ENCODE results near the gene TCF4.

TCF4 gene

DNA sequence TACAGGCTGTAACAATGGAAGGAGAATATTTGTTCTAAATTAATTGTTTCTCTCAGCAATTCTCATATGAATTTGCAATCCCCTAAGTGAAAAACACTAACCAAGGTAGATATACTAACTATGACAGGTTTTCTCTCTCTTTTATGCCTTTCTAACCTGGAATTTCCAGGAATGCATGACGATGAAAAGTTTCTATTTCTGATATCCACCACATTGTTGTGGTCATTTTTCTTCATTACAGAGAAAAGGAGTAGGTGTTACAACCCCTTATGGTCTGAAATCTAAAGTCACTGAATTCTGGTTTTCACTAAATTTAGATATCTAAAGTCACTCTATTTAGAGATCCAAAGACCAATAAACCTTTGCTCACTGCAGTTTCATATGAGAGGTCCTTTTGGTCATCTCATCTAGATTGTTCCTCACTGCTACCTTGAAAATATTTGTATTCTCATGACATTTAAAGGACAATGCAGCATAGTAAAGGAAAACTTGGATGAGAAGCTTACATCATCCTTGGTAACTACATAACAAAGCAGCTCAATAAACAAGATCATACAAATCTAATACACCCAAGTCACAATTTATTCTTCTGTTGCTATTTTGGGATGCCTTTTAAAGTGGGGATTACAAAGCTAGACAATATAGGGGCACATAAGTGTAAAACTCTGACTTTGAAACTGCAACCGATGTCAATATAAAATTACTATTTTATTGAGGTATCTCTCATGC lies 85.8 kb downstream of the TCF4 start:
- FAIRE-seq: no peak

DNA sequence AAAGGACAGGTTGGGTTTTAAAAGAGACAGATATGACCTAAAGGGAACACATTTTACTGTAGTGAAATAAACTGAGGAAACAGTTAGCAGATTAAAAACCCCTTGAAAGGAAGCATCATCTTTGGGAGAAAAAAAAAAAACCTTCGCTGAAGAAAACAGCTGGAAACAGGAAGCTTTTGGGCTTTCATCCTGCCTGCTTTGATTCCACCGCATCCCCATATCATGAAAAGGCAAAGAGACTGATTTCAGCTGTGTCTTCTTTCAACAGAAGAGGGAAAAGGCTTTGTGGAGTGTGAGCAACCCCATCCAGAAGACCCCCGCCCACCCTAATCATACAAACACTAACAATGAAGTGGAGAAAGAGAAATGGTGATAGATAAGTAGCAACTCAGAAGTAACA lies 86.4 kb downstream of the TCF4 start:
- no peak for FAIRE-seq

DNA sequence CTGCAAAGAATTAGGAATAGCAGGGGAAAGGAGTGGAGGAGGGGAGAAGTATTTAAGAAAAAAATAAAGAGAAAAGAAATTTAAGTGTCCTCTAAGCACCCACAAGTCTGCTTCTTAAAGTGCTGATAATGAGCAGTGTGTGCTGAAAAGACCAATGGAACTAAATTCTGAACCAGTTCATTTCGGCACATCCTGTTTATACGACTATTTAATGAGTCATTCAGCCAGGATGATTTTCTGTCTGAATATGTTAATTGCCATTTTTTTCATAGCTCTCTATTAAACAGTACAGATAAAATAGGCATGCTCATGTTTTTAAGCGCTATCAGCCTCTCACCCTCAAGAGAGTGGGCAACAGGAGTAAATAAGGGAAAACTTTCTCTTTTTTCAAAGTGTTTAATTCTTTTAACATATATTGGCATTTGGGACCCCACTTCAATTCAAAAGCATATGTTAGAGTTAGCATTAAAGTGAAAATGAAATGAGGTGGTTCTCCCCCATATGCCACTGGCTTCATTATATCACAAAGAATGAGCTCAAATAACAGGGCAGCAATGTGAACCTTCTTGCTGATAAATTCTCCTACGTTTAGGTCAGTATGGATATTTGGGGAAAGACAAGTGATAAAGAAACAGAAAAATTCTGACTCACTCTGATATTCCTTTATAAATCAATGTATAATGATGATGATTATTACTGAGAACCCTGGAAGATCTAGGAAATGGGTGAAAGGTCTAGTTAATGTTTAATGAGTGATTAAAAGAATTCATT lies 87.5 kb downstream of the TCF4 start:
- FAIRE-seq: peak; percentile 46

DNA sequence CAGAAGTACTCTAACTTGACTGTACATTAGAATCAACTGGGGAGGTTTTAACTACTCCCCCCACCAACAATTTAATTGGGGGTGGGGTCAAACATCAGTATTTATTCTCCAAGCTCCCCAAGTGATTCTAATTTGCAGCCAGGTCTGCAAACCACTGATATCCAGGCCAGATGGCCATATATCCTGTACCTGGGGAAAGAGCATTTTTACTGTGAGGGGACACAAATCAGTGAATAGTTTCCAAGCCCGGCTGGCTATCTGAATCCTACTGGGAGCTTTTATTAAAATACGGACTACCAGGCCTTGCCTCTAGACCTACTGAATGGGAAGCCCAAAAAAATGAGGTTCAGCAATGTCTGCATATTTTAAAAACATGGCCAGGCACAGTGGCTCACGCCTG lies 88.5 kb downstream of the TCF4 start:
- FAIRE-seq: no peak

DNA sequence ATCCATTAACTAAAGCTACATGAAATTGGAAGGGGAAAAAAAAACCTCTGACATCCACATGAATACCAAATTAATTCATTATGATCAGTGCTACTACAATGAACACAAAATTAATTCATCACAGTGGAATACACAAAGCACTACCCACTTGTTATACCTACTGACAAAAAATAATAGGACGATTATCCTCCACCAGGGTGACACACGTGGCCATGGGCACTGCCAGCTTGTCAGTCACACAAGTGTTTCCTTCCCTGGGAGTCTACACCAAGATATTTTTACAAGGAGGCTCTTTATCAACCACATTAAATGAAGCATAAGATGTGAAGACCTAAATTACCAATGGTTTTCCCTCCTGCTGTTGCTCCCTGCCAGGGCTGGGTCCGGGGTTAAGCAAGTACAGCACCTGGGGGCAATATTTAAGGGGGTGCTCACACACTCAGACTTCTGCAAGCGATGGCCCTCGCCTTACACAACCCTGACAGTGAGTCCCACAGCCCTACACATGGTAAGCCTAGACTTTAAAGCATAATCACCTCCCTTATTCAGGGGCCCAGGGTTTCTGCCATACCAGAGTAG lies 90.1 kb downstream of the TCF4 start:
- FAIRE-seq: no peak

DNA sequence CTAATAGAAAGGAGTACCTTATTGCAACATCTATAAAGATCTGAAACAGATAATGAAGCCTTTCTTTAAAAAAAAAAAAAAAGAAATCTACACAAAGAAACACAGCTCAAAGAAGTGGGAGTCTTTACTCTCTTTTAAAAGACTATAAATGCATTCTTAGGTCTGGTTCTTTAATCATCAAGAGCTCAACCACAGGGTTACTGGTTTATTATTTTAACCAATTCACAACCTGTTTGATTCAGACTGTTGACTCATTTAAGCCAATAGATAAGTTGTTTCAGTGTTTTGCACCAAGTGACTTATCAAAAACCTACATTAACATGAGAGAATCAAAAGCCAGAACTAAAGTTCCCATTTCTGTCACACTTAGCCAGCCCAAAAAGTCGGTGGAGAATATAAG lies 93.1 kb downstream of the TCF4 start:
- FAIRE-seq: peak; percentile 78

DNA sequence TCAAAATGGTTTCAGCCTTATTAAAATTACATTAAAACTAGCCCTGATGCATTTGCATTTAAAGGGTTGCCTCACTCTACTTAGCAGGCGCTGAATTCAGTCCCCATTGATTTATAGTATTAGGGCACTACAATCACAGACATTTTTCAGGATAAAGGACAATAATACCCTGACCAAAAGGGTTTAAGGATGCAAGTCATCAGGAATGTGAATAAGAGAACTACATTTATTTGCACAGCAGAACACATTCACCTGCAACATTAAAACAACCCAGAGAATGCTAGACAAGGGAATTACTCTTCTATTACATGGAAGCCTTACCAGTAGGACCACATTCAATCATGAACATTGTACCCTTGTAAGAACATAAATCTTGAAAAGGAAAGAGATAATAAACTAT lies 93.6 kb downstream of the TCF4 start:
- FAIRE-seq: no peak

DNA sequence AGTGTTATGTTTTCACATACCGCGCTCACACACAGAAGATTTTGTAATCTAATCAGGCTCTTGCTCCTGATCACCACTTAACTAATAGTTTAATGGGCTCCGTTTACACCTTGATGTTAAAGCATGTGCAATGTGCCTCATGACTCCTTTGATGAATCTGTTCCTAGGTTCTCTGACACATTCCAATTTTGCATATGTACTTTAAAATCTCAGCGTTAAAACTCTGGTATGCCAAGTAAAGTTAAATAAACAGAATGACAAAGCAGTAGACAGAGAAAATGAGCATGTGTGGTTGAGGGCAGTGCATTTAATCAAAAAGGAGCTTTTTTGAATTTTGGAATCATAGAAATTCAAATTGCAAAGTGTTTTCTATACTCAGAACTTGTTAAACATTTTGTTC lies 96.4 kb downstream of the TCF4 start:
- FAIRE-seq: no peak

DNA sequence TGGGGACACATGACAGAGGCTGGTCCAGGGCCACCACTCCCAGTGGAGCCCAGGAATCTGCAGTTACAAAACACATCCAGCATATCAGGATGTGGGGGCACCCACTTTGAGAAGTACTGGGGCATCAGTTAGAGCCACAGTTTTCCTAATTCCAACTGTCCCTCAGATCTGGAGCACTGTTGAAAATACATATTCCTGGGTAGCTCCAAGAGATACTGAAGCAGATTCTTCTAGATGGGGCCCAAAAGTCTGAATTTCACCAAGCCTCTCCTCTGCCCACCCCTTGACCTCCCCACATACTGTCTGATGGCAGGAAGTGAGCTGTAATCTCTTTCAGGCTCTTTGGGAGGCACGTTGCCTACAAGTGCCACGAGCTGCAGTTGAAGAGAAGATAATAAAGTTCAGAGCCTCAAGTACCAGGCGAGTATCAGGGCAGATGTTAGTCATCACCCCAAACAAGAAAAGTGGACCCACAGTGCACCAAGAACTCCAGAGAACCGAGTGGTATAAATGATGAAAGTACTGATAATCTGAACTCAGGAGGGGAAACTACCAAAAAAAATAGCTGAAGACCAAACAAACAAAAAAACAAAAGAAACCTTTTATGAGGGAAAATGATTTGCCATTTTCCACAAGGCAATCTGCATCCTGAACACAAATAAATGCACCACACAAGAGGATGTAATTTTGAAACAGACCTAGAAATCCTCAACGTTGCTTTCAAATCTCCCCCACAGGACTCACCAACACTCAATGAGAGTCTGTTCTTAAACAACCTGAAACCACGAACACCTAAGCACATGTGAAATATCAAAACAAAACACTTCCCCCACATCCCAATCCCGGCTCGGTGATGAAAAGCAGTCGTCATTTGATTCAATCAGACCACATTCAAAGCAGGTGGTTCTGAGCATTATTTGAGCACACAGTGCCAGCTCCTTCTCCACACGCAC lies 98.7 kb downstream of the TCF4 start:
- FAIRE-seq: no peak

DNA sequence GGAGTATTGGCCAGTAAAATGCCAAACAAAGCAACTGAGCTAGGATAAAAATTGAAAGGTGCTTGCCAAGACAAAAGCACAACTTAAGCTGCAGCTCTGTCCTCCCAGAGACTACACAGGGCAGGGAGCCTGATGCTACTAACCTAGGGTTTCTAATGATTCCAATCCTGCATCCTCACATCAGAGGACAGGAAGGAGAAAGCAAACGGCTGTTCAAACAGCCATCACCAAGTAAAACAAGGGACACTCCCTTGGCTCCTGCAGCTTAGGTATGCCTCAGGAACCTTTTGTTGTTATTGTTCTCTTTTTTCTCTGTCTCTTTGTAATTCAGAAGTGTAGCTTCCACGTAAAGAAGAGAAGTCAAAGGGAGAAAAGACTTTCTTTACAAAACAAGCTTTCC lies 99.5 kb downstream of the TCF4 start:
- FAIRE-seq: no peak

DNA sequence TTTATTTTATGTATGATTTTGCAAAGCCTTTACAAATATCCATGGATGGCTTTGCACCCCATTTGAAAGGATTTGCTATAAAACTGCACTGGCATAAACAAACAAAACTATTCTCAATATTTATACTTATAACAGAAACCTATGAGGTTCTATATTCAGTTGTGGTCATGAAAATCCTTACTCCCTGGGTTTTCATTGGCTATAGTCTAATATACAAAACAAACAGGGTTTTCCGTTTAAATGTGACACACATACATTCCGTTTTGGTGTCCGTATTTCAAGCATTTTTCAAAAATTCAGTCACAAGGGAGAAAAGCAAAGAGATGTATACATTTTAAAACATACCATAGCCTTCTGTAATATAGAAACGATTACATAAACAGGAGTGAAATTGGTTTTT lies 100.0 kb downstream of the TCF4 start:
- FAIRE-seq: no peak

DNA sequence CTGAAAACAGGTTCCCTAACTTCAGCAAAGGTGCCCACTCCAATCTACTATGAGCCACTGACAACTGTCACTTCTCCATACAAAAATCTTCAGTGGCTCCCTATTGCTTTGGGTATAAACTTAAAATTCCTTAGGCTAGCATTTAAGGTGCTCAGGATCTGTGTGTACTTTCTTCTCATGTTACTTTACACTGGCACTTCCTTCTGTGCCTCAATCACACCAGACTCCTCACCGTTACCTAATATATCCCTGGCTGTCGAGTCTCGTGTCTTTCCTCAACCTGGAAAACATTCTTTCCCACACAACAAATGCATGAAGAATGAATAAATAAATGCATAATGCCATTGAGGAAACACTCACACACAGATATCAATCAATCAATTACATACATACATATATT lies 101.1 kb downstream of the TCF4 start:
- no peak for FAIRE-seq

DNA sequence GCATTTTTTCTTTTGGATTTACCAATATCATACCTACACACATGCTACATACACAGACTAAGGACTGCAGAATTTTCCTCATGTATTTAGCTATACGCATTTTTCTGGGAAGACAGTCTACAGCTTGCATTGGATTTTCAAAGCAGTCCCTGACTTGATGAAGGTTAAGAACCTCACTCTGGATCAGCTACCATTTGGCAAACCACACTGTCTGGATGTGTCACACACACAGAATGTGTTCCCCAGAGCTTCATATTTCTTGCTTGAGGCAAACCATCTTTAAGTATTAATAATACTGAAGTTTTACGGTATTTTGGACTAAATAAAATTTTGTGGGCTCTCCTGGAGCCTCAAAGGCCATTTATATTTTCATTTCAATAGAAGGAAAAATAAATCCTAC lies 102.3 kb downstream of the TCF4 start:
- no peak for FAIRE-seq

DNA sequence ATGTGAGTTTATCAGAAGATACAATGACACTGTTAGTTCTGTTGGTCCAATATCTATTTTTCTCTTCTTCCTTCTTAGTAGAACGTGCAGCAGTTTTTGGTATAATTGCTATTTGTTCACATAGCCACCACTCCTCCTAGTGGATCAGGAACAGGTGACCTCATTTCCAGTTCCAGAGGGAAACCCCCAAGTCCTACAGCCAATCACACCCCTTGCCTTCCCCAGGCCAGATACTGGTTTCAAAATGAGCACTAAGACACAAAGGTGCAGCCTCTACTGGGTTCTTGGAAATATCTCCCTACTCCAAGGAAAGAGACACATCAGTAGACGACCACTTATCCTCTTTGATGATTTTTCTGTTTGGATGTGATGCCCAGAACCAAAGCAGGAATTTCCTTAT lies 103.2 kb downstream of the TCF4 start:
- no peak for FAIRE-seq

DNA sequence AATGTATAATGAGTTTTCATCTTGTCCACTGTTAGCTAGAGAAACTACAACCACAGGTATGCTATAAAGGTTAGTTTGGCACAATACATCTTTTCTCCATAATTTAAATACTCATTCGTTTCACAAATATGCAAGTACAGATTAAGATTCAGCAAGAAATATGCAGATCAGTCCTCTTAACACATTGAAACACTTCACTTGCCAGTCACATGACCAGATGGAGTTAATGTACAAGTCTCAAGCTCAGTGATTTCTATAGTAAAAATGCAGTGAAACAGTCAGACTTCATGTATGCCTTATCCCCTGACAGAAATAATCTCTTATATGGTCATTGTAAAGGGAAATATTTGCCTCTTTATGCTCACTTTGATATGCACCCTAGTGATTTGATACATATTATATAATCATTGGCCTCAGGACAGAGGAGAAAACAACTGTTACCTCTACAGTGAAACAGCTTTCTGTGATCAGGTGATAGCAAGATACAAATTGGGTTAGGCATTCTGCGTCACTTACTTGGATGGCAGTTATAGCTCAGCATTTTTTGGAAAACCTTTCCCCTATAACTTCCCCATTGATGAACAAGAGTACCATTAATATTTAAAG lies 104.6 kb downstream of the TCF4 start:
- no peak for FAIRE-seq

DNA sequence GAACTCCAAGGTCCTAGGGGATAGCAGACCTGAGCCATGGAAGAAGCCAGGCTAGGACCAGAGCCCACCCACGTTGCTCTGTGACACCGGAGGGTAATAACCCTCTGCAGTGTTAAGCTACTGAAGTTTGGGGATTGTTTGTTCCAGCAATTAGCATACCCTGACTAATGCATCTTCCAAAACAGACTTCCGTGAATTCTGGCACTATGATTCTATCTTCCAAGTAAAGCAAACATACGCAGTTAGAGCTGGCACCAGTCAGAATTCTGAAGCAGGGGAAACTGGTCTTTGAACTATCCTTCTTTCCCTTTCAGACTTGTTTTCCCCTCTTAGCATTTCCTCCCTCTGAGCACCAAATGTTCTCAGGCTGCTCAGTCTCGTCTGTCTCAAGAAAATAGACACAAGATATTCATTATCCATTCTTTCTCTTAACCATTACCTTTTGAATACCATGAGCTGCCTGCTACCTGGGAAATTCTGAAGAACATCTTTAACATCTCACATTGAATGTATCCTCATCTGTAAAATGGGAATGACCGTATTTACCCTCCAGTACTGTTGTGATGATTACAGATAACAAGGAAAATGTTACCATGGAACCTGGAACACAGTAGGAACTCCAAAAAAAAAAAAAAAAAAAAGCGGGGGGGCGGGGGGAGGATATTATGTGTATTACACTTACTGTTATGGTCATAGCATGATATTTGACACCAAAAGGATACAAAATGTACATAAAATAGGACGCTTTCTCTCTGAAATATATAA lies 108.2 kb downstream of the TCF4 start:
- no peak for FAIRE-seq

DNA sequence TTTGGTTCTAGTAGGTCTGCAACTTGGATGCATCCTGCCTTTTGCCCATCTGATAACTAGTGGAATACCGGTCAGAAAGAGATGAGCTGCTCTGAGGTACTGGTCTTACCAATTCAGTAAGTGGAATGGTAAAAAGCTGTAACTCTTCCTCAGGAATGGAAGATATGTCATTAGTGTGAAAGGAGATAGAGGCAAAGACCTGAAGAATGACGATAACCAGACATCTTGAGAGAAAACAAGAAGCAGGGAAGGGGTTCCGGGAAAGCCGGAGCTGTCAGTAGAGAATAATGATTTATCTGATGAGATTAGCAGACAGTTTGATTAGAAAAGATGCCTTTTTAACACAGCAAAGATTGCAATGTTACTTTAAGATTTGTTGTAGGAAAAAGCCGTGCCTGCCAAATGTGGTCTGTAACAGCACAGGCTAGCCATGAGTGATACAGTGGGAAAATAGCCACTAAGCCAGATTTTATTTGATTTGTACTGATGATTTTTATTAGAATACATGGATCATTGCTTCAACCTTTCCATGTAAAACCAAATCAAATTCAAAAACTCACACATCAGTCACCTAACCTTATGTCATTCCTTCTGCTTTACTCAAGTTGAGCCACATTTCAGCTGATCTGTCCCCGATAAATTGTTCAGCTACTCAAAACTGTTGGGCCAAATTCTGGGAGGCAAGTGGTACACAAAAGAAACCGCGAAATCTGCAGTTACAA lies 110.0 kb downstream of the TCF4 start:
- no peak for FAIRE-seq

DNA sequence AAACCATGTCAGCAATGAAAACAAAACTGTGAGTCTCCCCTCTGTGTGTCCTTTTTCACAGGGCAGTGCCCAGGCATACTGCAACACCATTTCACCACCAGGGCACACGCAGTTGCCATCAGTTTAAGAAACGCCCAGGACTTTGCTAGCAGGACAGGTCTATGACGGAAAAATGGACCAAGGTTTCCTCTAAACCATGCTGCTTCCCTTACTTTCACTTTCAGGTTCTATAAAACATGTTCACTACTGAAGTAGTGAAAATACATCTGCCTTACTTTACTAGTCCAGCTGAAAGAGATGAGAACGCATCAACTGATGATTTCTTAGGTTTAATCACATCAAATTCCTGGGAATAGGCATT lies 110.5 kb downstream of the TCF4 start:
- FAIRE-seq: no peak

DNA sequence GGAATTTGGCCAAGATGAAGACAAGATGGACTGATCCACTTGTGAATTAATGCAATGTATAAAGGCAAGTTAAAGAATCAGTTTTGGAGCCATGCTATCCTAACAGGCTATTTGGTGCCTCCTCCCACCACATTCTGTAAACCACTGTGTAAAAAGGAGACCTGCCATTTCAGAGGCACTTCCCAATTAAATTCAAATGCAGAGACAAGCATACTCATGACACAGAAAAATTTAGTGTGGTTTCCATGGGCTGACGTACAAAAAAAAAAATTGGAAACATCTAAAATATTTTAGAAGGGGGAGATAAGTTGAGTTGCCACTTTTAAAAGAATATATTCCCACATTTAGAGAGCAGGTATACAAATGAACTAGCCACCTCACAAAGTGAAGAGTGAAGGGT lies 112.1 kb downstream of the TCF4 start:
- FAIRE-seq: no peak

DNA sequence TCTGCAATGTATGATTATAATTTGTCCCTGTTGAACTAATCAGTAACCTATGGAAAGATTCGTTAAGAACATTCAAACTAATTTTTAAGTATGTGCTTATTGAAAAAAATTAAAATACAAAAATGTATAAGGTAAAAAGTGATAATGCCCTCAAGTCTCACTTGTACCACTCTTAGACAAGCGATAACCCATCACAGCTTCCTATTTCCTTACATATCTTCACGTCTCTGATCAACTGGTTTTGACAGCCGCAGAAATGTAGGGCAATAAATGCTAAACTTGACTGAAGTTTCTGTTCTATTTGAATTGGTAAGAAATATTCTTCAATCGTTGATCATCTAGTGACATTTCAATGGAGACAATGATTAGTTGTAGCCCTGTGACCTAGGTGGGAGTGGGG lies 112.5 kb downstream of the TCF4 start:
- FAIRE-seq: no peak

DNA sequence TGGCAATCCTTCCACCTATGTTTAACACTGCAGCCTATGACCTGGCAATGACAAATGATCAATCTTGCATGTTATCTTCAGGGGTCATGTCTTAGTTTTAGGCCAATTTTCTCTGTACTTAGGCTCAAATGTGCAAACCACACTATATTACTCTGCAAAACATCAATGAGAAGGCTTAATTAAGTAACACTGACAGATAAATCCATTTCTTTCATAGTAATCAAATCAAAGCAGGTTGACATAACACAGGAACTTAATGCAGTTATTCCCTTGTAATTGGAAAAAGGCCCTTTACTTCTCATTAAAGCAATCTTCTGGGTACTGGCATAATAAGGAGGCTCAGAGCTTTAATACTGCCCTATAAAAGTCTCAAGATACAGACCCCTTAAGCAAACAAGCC lies 114.4 kb downstream of the TCF4 start:
- FAIRE-seq: no peak
